PC-3 (cell line): ENCODE results near the gene LUM. TPM values are rescaled to one million over a fixed set of nuclear protein-coding genes. Genes with fewer than 3 reads are reported as not detected.
A peak's percentile ranks its signal among the peaks of the same experiment; 100 is the strongest.

ENCODE experiments used
- ATAC-seq: fragments of 200-7000 bp; cut with Tn5 transposase; 2 replicates; pipeline ENCODE4 v1.9.1; 2020; ENCODE audit warnings: mild to moderate bottlenecking, moderate library complexity
- BruUV-seq: library from RNA; stranded (reverse); fragments of 400-500 nt; replicated peaks from 2 replicates; lab custom pipeline; 2021; lab: Mats Ljungman, UMichigan
- CTCF ChIA-PET: fragments of 300-600 bp; sonication (Branson Sonifier 250); formaldehyde crosslinking; loops from one replicate; lab custom pipeline; 2022; ENCODE audit warnings: antibody characterized with exemption; lab: Charles Lee
- POLR2A ChIA-PET: fragments of 300-600 bp; sonication (Branson Sonifier 250); formaldehyde crosslinking; loops from one replicate; lab custom pipeline; 2022; ENCODE audit warnings: antibody characterized with exemption; ENCODE audit not compliant: unreplicated experiment; lab: Charles Lee
- DNase-seq: peaks from one replicate; pipeline ENCODE4 v3.0.0-alpha.2; 2015
- H2AFZ ChIP-seq: fragments of 300-600 bp; sonication (generic); 2 replicates; pipeline ENCODE4 v1.6.0; 2016; ENCODE audit warnings: antibody characterized with exemption, low read length
- H3F3A ChIP-seq: fragments of 300-600 bp; sonication (generic); one replicate; pipeline ENCODE4 v1.6.0; 2017; ENCODE audit warnings: antibody characterized with exemption, low read length, control low read depth, mild to moderate bottlenecking; ENCODE audit not compliant: unreplicated experiment
- H3K27ac ChIP-seq: fragments of 300-600 bp; sonication (generic); 2 replicates; pipeline ENCODE4 v1.5.1; 2016; ENCODE audit warnings: mild to moderate bottlenecking, low read length
- H3K27me3 ChIP-seq: fragments of 300-600 bp; sonication (generic); 2 replicates; pipeline ENCODE4 v1.6.1; 2016; ENCODE audit warnings: low read length, mixed read lengths
- H3K36me3 ChIP-seq: fragments of 300-600 bp; sonication (generic); 2 replicates; pipeline ENCODE4 v1.6.1; 2016; ENCODE audit warnings: low read depth, mixed run types, low read length, mixed read lengths
- H3K4me1 ChIP-seq: fragments of 300-600 bp; sonication (generic); 2 replicates; pipeline ENCODE4 v1.5.1; 2016; ENCODE audit warnings: low read length; ENCODE audit not compliant: insufficient read depth
- H3K4me2 ChIP-seq: fragments of 300-600 bp; sonication (generic); 2 replicates; pipeline ENCODE4 v1.6.0; 2016; ENCODE audit warnings: low read length
- H3K4me3 ChIP-seq: fragments of 300-600 bp; sonication (generic); 2 replicates; pipeline ENCODE4 v1.5.1; 2016; ENCODE audit warnings: mild to moderate bottlenecking, low read length, mixed read lengths
- H3K79me2 ChIP-seq: fragments of 300-600 bp; sonication (generic); 2 replicates; pipeline ENCODE4 v1.6.1; 2017; ENCODE audit warnings: low read length, mixed read lengths
- H3K9ac ChIP-seq: fragments of 300-600 bp; sonication (generic); 2 replicates; pipeline ENCODE4 v1.6.0; 2016; ENCODE audit warnings: mild to moderate bottlenecking, low read length
- H3K9me2 ChIP-seq: fragments of 300-600 bp; sonication (generic); replicated peaks from 2 replicates; pipeline ENCODE4 v1.6.1; 2016; ENCODE audit warnings: mixed run types, low read length, mixed read lengths
- H3K9me3 ChIP-seq: fragments of 300-600 bp; sonication (generic); 2 replicates; pipeline ENCODE4 v1.6.1; 2016; ENCODE audit warnings: low read length, mixed read lengths
- H4K20me1 ChIP-seq: fragments of 300-600 bp; sonication (generic); 2 replicates; pipeline ENCODE4 v1.6.1; 2016; ENCODE audit warnings: low read length, mixed read lengths
- CTCF ChIP-seq: fragments of 300-600 bp; sonication (generic); conservative IDR thresholded peaks from 2 replicates; pipeline ENCODE4 v1.5.1; 2017; ENCODE audit warnings: antibody characterized with exemption, low read depth, mild to moderate bottlenecking, low read length
- EZH2 ChIP-seq: fragments of 300-600 bp; sonication (generic); IDR thresholded peaks from one replicate; pipeline ENCODE4 v1.6.1; 2017; ENCODE audit warnings: antibody characterized with exemption, mild to moderate bottlenecking, low read length; ENCODE audit not compliant: unreplicated experiment
- EZH2phosphoT487 ChIP-seq: fragments of 300-600 bp; sonication (generic); IDR thresholded peaks from 2 replicates; pipeline ENCODE4 v1.6.1; 2018; ENCODE audit warnings: mild to moderate bottlenecking, antibody characterized with exemption, low read length, borderline replicate concordance
- intact Hi-C: fragments of 100-400 bp; cut with micrococcal nuclease; formaldehyde crosslinking; loops from 2 replicates; pipeline ENCODE4 v1.9.0; 2023
- total RNA-seq: library from RNA; depleted of rRNA; stranded (reverse); fragments of >200 nt; gene quantifications from 2 replicates; pipeline ENCODE4 v1.2.3, GENCODE V29; 2014

LUM gene
- total RNA-seq, 1 experiment from 2014 or later, result 0.15 TPM

- no TSS peak for BruUV-seq
- TF ChIP-seq CTCF (no peak), EZH2phosphoT487 (no peak), EZH2 (no peak)
- no peak for ATAC-seq
These were observed 44.7 kb upstream of the LUM start for GRCh38 chr12:91155990-91156389.

GRCh38 chr12:91154131-91154530 lies 42.8 kb upstream of the LUM start:
- Histone ChIP-seq H3K4me2 (no peak overlapping the region), H3K9ac (no peak overlapping the region), H3K79me2 (no peaks in the 10 kb centered on the region), H3K9me2 (no peaks in the 10 kb centered on the region), H3K9me3 (no peaks in the 10 kb centered on the region), H3K4me3 (no peak overlapping the region), H2AFZ (no peak overlapping the region), H3K27ac (no peak overlapping the region), H3K36me3 (no peaks in the 10 kb centered on the region), H3K4me1 (no peaks in the 10 kb centered on the region), H4K20me1 (no peaks in the 10 kb centered on the region), H3F3A (no peaks in the 10 kb centered on the region), H3K27me3 (no peaks in the 10 kb centered on the region)
- intact Hi-C loops, result no loop called here
- no peak for TF ChIP-seq EZH2phosphoT487
- no peak for TF ChIP-seq EZH2
- TF ChIP-seq CTCF, result no peak
- CTCF ChIA-PET, result no interaction called here
- POLR2A ChIA-PET, result no interaction called here
- no peak for DNase-seq
- no TSS peak for BruUV-seq
- no peak for ATAC-seq

More at GRCh38 chr12:91155990-91156389, 44.7 kb upstream of the LUM start:
- H3K36me3 ChIP-seq, result no peaks in the 10 kb centered on the region
- no peaks in the 10 kb centered on the region for H3F3A ChIP-seq
- no peak overlapping the region for H2AFZ ChIP-seq
- no peaks in the 10 kb centered on the region for H3K79me2 ChIP-seq
- H3K4me2 ChIP-seq, result no peak overlapping the region
- no peak overlapping the region for H3K9ac ChIP-seq
- no peak overlapping the region for H3K4me3 ChIP-seq
- no peaks in the 10 kb centered on the region for H3K9me2 ChIP-seq
- H4K20me1 ChIP-seq, result no peaks in the 10 kb centered on the region
- DNase-seq, result no peak
- ChIA-PET POLR2A (no interaction called here), CTCF (no interaction called here)
- H3K27me3 ChIP-seq, result no peaks in the 10 kb centered on the region
- intact Hi-C loops, result no loop called here
- H3K27ac ChIP-seq, result no peak overlapping the region
- no peaks in the 10 kb centered on the region for H3K4me1 ChIP-seq
- H3K9me3 ChIP-seq, result no peaks in the 10 kb centered on the region

GRCh38 chr12:91144053-91144452 lies 32.8 kb upstream of the LUM start:
- peak; percentile 74 for ATAC-seq
- H3K4me1 ChIP-seq, result peaks cover 20% of the 10 kb centered on the region
- peak; percentile 69 for DNase-seq
- no peaks in the 10 kb centered on the region for H3K79me2 ChIP-seq
- no peaks in the 10 kb centered on the region for H3K36me3 ChIP-seq
- ChIA-PET CTCF (no interaction called here), POLR2A (interaction anchor here (0.6 kb wide), 1 partner anchor 527 kb away, joined by 3 read pairs; no protein-coding TSS in a partner anchor)
- no peak overlapping the region for H3K9ac ChIP-seq
- H4K20me1 ChIP-seq, result no peaks in the 10 kb centered on the region
- TF ChIP-seq EZH2phosphoT487 (no peak), CTCF (no peak), EZH2 (no peak)
- no peak overlapping the region for H3K27ac ChIP-seq
- no peak overlapping the region for H3K4me2 ChIP-seq
- H3K27me3 ChIP-seq, result no peaks in the 10 kb centered on the region
- intact Hi-C loops, result no loop called here
- no peaks in the 10 kb centered on the region for H3K9me2 ChIP-seq
- H3K4me3 ChIP-seq, result no peak overlapping the region
- H3K9me3 ChIP-seq, result no peaks in the 10 kb centered on the region
- H3F3A ChIP-seq, result no peaks in the 10 kb centered on the region
- H2AFZ ChIP-seq, result no peak overlapping the region
- BruUV-seq, result no TSS peak
